ENCODE results near the gene FOXE1.

The FOXE1 gene

GRCh38 chr9:97830884-97831829 lies 21.9 kb upstream of the FOXE1 start:
- no peak for TF ChIP-seq CTCF (conservative IDR thresholded peaks at IDR 0.05; ENCODE audit: control insufficient read depth, insufficient read depth, low read depth, low read length)
- H3K4me3 ChIP-seq (ENCODE audit: control insufficient read depth, low read depth, low read length) = no peak overlapping the region
- DNase-seq (ENCODE audit: low read depth) = no peak

- no peak for DNase-seq (ENCODE audit: low read depth)
- TF ChIP-seq CTCF (conservative IDR thresholded peaks at IDR 0.05; ENCODE audit: control insufficient read depth, insufficient read depth, low read depth, low read length) = no peak
- H3K4me3 ChIP-seq (ENCODE audit: control insufficient read depth, low read depth, low read length) = no peak overlapping the region
These were observed 21.0 kb upstream of the FOXE1 start for GRCh38 chr9:97831843-97832636.

- DNase-seq (ENCODE audit: low read depth) = no peak
- H3K4me3 ChIP-seq (ENCODE audit: control insufficient read depth, low read depth, low read length) = no peak overlapping the region
- no peak for TF ChIP-seq CTCF (conservative IDR thresholded peaks at IDR 0.05; ENCODE audit: control insufficient read depth, insufficient read depth, low read depth, low read length)
These were observed 12.5 kb upstream of the FOXE1 start for GRCh38 chr9:97840521-97840920.

- no peak for TF ChIP-seq CTCF (conservative IDR thresholded peaks at IDR 0.05; ENCODE audit: control insufficient read depth, insufficient read depth, low read depth, low read length)
- H3K4me3 ChIP-seq (ENCODE audit: control insufficient read depth, low read depth, low read length) = no peak overlapping the region
- DNase-seq (ENCODE audit: low read depth) = no peak
These were observed 10.1 kb upstream of the FOXE1 start for GRCh38 chr9:97842960-97843359.

- TF ChIP-seq CTCF (conservative IDR thresholded peaks at IDR 0.05; ENCODE audit: control insufficient read depth, insufficient read depth, low read depth, low read length) = no peak
- no peak overlapping the region for H3K4me3 ChIP-seq (ENCODE audit: control insufficient read depth, low read depth, low read length)
- peak; percentile 10 for DNase-seq (ENCODE audit: low read depth)
These were observed 7.9 kb upstream of the FOXE1 start for GRCh38 chr9:97845130-97845529.

- no peak overlapping the region for H3K4me3 ChIP-seq (ENCODE audit: control insufficient read depth, low read depth, low read length)
- no peak for DNase-seq (ENCODE audit: low read depth)
- no peak for TF ChIP-seq CTCF (conservative IDR thresholded peaks at IDR 0.05; ENCODE audit: control insufficient read depth, insufficient read depth, low read depth, low read length)
These were observed 7.3 kb upstream of the FOXE1 start for GRCh38 chr9:97845763-97846162.
